Osteoblast (primary cell): ENCODE measurements around the gene KRTAP13-2. TPM values are rescaled to one million over a fixed set of nuclear protein-coding genes. Genes with fewer than 3 reads are reported as not detected.
A peak's percentile ranks its signal among the peaks of the same experiment; 100 is the strongest.

ENCODE experiments used
- DNase-seq: peaks from one replicate; pipeline ENCODE4 v3.0.0; 2011; ENCODE audit warnings: low spot score, mixed read lengths; ENCODE audit not compliant: insufficient read length; ENCODE audit errors: missing footprints
- H2AFZ ChIP-seq: 2 replicates; pipeline ENCODE4 v1.6.0; 2011; ENCODE audit warnings: mild to moderate bottlenecking, low read length
- H3K27ac ChIP-seq: 2 replicates; pipeline ENCODE4 v1.5.1; 2011; ENCODE audit warnings: mild to moderate bottlenecking, low read depth, low read length, moderate library complexity
- H3K27me3 ChIP-seq: 2 replicates; pipeline ENCODE4 v1.6.0; 2012; ENCODE audit warnings: mild to moderate bottlenecking, control low read depth, inconsistent platforms, low read length, moderate library complexity; ENCODE audit not compliant: insufficient read depth
- H3K36me3 ChIP-seq: 2 replicates; pipeline ENCODE4 v1.5.1; 2011; ENCODE audit warnings: mild to moderate bottlenecking, low read length, control low read depth, moderate library complexity; ENCODE audit not compliant: insufficient read depth
- H3K4me1 ChIP-seq: 2 replicates; pipeline ENCODE4 v1.5.1; 2011; ENCODE audit warnings: mild to moderate bottlenecking, low read length, control low read depth, moderate library complexity; ENCODE audit not compliant: insufficient read depth
- H3K4me2 ChIP-seq: 2 replicates; pipeline ENCODE4 v1.6.0; 2011; ENCODE audit warnings: mild to moderate bottlenecking, low read length; ENCODE audit not compliant: insufficient read depth
- H3K4me3 ChIP-seq: fragments of 200-600 bp; sonication (generic); 3 replicates; pipeline ENCODE4 v1.5.1; 2012; ENCODE audit warnings: mild to moderate bottlenecking, low read length, inconsistent platforms; ENCODE audit not compliant: insufficient read depth
- H3K79me2 ChIP-seq: 2 replicates; pipeline ENCODE4 v1.6.0; 2012; ENCODE audit warnings: mild to moderate bottlenecking, low read length, control low read depth, inconsistent platforms; ENCODE audit not compliant: insufficient read depth
- H3K9me3 ChIP-seq: 2 replicates; pipeline ENCODE4 v1.5.1; 2011; ENCODE audit warnings: low read depth, low read length, control low read depth
- H4K20me1 ChIP-seq: 2 replicates; pipeline ENCODE4 v1.6.0; 2012; ENCODE audit warnings: mild to moderate bottlenecking, low read length, control low read depth; ENCODE audit not compliant: insufficient read depth
- CTCF ChIP-seq: IDR thresholded peaks from 2 replicates; pipeline ENCODE4 v1.5.1; 2011; ENCODE audit warnings: mild to moderate bottlenecking, low read depth, low read length, moderate library complexity; ENCODE audit errors: extremely low read depth
- total RNA-seq: library from RNA; depleted of rRNA; stranded (reverse); fragments of >200 nt; gene quantifications from 2 replicates; pipeline ENCODE4 v1.2.3, GENCODE V29; 2012

Gene KRTAP13-2
- total RNA-seq, 1 donor, result not detected

- Histone ChIP-seq H3K36me3 (no peaks in the 10 kb centered on the region), H3K9me3 (no peaks in the 10 kb centered on the region), H3K4me1 (no peaks in the 10 kb centered on the region), H3K27ac (no peak overlapping the region), H2AFZ (no peak overlapping the region), H4K20me1 (no peaks in the 10 kb centered on the region), H3K4me3 (no peak overlapping the region), H3K4me2 (no peak overlapping the region), H3K79me2 (no peaks in the 10 kb centered on the region), H3K27me3 (no peaks in the 10 kb centered on the region)
- peak; percentile 60 for TF ChIP-seq CTCF
- DNase-seq, result no peak
Measured at GRCh38 chr21:30340714-30341573, 31.1 kb downstream of the KRTAP13-2 start.

- no peak overlapping the region for H3K27ac ChIP-seq
- H3K79me2 ChIP-seq, result no peaks in the 10 kb centered on the region
- DNase-seq, result no peak
Measured at GRCh38 chr21:30338717-30339116, 33.4 kb downstream of the KRTAP13-2 start.

GRCh38 chr21:30337772-30338171 is 34.3 kb downstream of the KRTAP13-2 start:
- H3K79me2 ChIP-seq, result no peaks in the 10 kb centered on the region
- H4K20me1 ChIP-seq, result no peaks in the 10 kb centered on the region
- H3K36me3 ChIP-seq, result no peaks in the 10 kb centered on the region
- H2AFZ ChIP-seq, result no peak overlapping the region
- H3K4me3 ChIP-seq, result no peak overlapping the region
- H3K27ac ChIP-seq, result no peak overlapping the region
- H3K9me3 ChIP-seq, result no peaks in the 10 kb centered on the region
- H3K27me3 ChIP-seq, result no peaks in the 10 kb centered on the region
- no peak for TF ChIP-seq CTCF
- no peak overlapping the region for H3K4me2 ChIP-seq
- DNase-seq, result no peak
- no peaks in the 10 kb centered on the region for H3K4me1 ChIP-seq

More at GRCh38 chr21:30338717-30339116, 33.4 kb downstream of the KRTAP13-2 start:
- Histone ChIP-seq H3K9me3 (no peaks in the 10 kb centered on the region), H3K4me1 (no peaks in the 10 kb centered on the region), H3K36me3 (no peaks in the 10 kb centered on the region), H3K4me3 (no peak overlapping the region), H3K4me2 (no peak overlapping the region), H2AFZ (no peak overlapping the region), H3K27me3 (no peaks in the 10 kb centered on the region), H4K20me1 (no peaks in the 10 kb centered on the region)
- TF ChIP-seq CTCF, result no peak

GRCh38 chr21:30337276-30337744 is 34.8 kb downstream of the KRTAP13-2 start, which contains the start of gene KRTAP27-1:
KRTAP27-1 (minus strand) TSS chr21:30337694; CDS start chr21:30337668, 26 bp downstream.
- Histone ChIP-seq H3K27me3 (no peaks in the 10 kb centered on the region), H2AFZ (no peak within 1 kb of the TSS), H3K4me2 (no peak within 1 kb of the TSS), H4K20me1 (no peaks in the 10 kb centered on the region), H3K4me3 (no peak within 1 kb of the TSS), H3K9me3 (no peaks in the 10 kb centered on the region), H3K36me3 (no peaks in the 10 kb centered on the region), H3K4me1 (no peaks in the 10 kb centered on the region), H3K79me2 (no peaks in the 10 kb centered on the region), H3K27ac (no peak within 1 kb of the TSS)
- no peak for TF ChIP-seq CTCF
- DNase-seq, result no peak
